GM19438 (cell line): Measurements from ENCODE around the gene DNM3.

Experiments
- ATAC-seq: cut with Tn5 transposase; IDR thresholded peaks from one replicate; pipeline ENCODE4 v1.9.1; 2021; ENCODE audit warnings: low read depth; ENCODE audit not compliant: unreplicated experiment

Gene DNM3

DNA sequence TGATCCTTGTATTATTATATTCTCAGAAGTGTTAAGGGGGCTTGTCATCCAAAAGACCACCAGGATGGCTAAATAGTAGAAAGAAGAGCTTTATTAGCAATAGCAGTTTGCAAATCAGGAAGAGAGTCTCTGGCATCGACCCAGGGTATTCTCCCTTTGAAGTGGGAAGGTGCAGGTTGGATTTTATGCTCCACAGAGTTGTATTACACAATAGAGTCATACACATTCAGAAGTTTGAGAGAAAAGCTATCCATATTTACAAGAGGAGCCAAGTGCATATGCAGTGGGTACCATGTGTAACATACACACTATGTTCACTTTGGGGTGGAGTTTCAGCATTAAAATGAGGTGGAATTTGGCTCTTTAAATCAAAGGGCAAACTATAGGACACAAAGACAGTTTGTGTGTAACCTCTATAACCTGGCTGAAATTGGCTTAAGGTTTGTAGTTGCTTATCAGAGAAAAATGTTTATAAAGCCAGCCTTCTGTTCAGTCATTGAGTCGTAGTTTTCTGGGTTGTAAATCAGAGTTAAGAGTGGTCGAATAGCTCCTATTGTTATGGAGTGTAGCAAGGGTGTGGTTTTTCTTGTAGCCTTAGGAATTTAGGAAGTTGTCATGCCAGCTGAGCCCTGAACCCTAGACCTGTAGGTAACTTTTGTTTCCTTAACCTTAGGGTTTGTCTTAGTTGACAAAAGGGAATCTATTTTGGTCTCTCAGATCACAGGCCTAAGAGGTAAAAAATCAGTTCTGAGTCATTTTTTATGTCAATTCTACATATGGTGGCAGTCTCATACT, 125.3 kb downstream of the DNM3 start:
- no peak for ATAC-seq

DNA sequence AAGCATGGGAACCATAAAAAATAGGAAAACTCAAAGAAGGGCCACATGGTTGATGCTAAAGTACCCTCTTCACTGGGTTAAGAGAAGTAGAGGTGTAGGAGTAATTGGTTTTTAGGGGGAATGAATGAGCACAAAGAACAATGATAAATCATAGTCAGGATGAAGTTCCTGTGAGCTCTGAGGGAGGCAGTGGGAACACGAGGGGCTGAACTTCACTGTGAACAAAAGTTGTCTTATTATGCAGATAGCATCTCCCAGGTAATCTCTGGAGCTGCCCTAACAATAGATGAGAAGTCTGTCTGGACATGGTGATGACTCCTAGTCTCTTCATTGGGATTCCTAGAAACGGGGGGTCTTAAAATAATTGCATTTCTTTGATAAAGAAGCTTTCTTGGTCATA, 127.9 kb downstream of the DNM3 start:
- ATAC-seq: no peak

- no peak for ATAC-seq
Measured at GRCh38 chr1:171969813-171970212, 128.5 kb downstream of the DNM3 start.

- no peak for ATAC-seq
Measured at GRCh38 chr1:171972846-171973245, 131.5 kb downstream of the DNM3 start.

- no peak for ATAC-seq
Measured at GRCh38 chr1:171973421-171973820, 132.1 kb downstream of the DNM3 start.

DNA sequence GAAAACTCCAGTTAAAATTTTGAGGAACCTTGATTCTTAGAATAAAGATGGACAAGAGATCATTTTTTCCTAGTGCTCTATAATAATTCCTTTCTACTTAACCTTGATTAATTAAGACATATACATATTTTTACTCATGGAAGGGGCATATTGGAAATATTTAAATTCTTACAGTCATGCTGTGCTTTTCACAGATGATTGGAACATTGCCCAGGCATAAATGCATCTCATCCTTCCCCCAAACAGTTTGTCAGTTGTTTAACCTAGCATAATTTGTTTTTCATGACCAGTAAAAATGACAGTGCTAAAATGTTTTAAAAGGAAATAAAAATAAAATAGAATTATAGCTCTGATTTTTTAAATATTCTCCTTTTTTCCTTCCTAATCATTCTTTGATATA, 140.0 kb downstream of the DNM3 start:
- ATAC-seq: no peak

DNA sequence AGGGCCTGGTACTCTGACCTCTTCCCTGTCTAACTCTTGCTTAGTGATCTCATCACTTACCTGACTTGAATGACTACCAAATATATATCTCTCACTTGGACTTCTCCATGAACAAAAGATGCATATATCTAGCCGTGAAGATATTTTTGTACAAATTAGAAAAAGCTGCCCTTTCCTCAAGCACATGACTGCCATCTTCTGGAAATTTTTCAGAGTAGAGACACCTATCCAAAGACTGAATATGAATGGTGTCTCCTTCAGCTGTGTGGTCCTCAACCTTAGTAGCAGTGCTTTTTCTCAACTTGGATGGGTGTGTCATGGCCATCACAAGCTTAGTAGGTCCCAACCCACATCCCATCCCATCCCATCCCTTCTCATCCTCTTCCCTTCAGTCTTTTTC, 142.3 kb downstream of the DNM3 start:
- no peak for ATAC-seq

DNA sequence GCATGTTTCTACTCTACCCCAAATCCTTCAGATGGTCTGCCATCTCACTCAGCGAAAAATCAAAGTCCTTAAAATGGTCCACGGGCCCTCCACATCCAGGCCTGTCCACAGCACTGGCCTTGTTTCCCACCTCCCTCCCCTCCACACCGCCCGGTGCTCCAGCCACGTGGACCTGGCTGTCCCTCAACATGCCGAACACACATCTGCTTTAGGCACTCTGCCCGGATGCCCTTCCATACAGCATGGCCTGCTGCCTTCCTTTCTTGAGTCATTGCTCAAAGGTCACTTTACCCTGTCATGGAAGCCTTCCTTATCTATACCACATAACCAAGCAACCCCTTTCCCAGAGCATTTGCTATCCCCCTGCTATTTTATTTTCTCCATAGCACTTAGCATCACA, 143.0 kb downstream of the DNM3 start:
- no peak for ATAC-seq

DNA sequence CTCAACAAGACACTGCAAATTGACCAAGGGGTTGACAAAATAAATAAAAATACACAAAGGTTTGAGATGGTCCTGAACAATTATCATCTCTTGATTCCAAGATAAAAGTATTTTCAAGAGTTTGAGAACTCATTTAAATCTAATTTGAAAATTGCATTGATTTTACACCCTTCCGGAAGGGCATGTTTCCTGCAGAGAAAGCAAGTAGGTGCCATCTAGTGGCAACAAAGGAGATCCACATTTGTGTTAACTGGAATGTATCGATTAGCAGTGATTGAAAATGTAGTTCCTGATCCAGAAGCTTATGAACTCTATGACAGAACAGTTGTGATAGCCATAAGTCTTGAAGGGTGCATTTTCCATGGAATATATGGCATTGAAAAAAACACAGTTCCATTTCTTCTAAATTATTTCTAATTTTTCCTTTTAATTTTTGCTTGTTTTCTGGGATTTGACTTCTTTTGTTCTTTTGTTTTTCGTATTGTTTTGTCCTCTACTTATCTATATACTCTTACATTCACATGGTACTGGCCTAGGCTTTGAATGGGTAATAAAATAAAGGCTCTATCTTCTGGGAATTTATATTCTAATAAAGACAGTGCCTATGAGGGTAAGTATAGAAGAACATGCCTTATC, 143.7 kb downstream of the DNM3 start:
- ATAC-seq: no peak

GRCh38 chr1:171985639-171986038, 144.3 kb downstream of the DNM3 start:
- no peak for ATAC-seq

GRCh38 chr1:171988243-171988885, 147.1 kb downstream of the DNM3 start:
- ATAC-seq: no peak

DNA sequence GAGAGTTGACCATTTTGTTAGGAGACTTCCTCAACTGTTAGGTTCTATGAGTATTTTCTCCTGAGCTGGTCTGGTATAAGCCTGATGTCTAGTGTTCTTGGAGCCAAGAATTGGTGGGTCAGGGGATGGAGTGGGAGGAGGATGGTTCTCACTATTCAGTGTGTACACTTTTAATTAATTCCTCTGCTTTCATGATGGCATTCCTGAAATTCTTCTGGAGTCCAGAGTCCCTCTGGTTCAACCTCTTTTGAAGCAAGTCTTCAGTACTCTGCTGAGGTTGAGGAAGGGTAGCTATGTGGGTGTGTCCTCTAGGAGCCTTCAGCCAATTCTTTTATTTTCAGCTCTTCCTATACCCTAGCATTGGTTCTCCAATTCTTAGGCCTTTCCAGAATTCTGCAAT, 149.1 kb downstream of the DNM3 start:
- ATAC-seq: no peak

GRCh38 chr1:171994293-171994692, 153.0 kb downstream of the DNM3 start:
- ATAC-seq: no peak

- ATAC-seq: no peak
Measured at GRCh38 chr1:171995573-171995972, 154.3 kb downstream of the DNM3 start.

GRCh38 chr1:171997936-171998335, 156.6 kb downstream of the DNM3 start:
- no peak for ATAC-seq

- no peak for ATAC-seq
Measured at GRCh38 chr1:171998711-171999110, 157.4 kb downstream of the DNM3 start.

GRCh38 chr1:171999756-172000155, 158.5 kb downstream of the DNM3 start:
- ATAC-seq: no peak

DNA sequence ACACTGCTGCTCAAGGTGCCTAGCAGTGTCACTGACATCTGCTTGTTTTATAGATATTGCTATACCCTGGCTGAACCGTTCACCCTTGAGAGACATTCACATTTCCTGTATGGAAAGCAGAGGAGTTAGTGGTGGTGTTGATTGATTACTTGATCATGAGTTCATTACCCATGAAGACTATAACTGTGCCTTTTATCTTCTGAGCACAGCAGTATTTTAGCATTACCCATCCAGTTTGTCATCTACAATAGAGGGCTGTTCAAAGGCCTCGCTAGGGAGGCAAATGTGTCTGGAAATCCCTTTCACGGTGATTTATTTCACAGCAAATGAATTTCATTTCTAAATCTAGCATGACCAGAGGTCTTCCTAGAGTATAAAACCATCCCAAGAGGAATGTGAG, 160.0 kb downstream of the DNM3 start:
- ATAC-seq: no peak

GRCh38 chr1:172002725-172003345, 161.5 kb downstream of the DNM3 start:
- ATAC-seq: no peak

- no peak for ATAC-seq
Measured at GRCh38 chr1:172003766-172004530, 162.7 kb downstream of the DNM3 start.

DNA sequence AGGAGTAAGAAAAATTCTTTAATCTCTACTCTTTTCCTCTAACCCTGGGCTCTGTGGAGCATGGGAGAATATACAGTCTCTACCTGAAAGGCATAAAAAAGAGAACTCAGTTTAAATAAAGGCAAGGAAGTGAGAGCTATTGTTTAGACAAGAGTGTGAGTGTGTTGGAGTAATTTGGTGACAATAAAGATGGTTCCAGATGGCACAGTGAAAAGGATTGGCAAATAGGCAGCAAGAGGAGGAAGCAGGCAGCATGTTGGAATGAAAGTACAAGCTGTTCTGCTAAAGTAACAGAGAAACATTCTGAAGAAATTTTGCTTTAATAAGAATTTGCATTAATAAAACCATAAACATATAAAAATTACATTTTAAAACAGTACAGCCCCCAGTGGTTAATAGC, 163.4 kb downstream of the DNM3 start:
- ATAC-seq: no peak
